Measurements from ENCODE around the gene NCR2.

NCR2 gene

GRCh38 chr6:41375598-41376151 is 40.3 kb downstream of the NCR2 start:
- FAIRE-seq (no peak), DNase-seq (ENCODE audit: insufficient read length, low spot score) (no peak)
- TF ChIP-seq POLR2A (IDR thresholded peaks at IDR 0.05; ENCODE audit: low read depth, low read length), result no peak
- TF ChIP-seq SPI1 (IDR thresholded peaks at IDR 0.05; ENCODE audit: low read depth, low read length), result no peak
- TF ChIP-seq POU2F2 (IDR thresholded peaks at IDR 0.05; ENCODE audit: low read depth, low read length), result no peak
- no peak for TF ChIP-seq PAX5 (IDR thresholded peaks at IDR 0.05; ENCODE audit: insufficient read depth, low read length, severe bottlenecking)
- TF ChIP-seq TAF1 (IDR thresholded peaks at IDR 0.05; ENCODE audit: low read depth, low read length), result no peak
- TF ChIP-seq POLR2AphosphoS5 (IDR thresholded peaks at IDR 0.05; ENCODE audit: low read depth, low read length), result no peak

- TF ChIP-seq POLR2AphosphoS5 (IDR thresholded peaks at IDR 0.05; ENCODE audit: low read depth, low read length), result no peak
Measured at GRCh38 chr6:41376176-41376575, 40.8 kb downstream of the NCR2 start.

GRCh38 chr6:41377071-41377470 is 41.7 kb downstream of the NCR2 start:
- TF ChIP-seq TAF1 (IDR thresholded peaks at IDR 0.05; ENCODE audit: low read depth, low read length) (no peak), SPI1 (IDR thresholded peaks at IDR 0.05; ENCODE audit: low read depth, low read length) (no peak), POU2F2 (IDR thresholded peaks at IDR 0.05; ENCODE audit: low read depth, low read length) (no peak), POLR2AphosphoS5 (IDR thresholded peaks at IDR 0.05; ENCODE audit: low read depth, low read length) (no peak)
- DNase-seq (ENCODE audit: insufficient read length, low spot score), result no peak
- no peak for FAIRE-seq

More at GRCh38 chr6:41376176-41376575, 40.8 kb downstream of the NCR2 start:
- FAIRE-seq, result no peak
- DNase-seq (ENCODE audit: insufficient read length, low spot score), result no peak

GRCh38 chr6:41379306-41379705 is 43.9 kb downstream of the NCR2 start:
- DNase-seq (ENCODE audit: insufficient read length, low spot score) (no peak), FAIRE-seq (no peak)
- TF ChIP-seq POLR2AphosphoS5 (IDR thresholded peaks at IDR 0.05; ENCODE audit: low read depth, low read length) (no peak), TAF1 (IDR thresholded peaks at IDR 0.05; ENCODE audit: low read depth, low read length) (no peak), POU2F2 (IDR thresholded peaks at IDR 0.05; ENCODE audit: low read depth, low read length) (no peak), PAX5 (IDR thresholded peaks at IDR 0.05; ENCODE audit: insufficient read depth, low read length, severe bottlenecking) (no peak), SPI1 (IDR thresholded peaks at IDR 0.05; ENCODE audit: low read depth, low read length) (no peak), POLR2A (IDR thresholded peaks at IDR 0.05; ENCODE audit: low read depth, low read length) (no peak)

DNA sequence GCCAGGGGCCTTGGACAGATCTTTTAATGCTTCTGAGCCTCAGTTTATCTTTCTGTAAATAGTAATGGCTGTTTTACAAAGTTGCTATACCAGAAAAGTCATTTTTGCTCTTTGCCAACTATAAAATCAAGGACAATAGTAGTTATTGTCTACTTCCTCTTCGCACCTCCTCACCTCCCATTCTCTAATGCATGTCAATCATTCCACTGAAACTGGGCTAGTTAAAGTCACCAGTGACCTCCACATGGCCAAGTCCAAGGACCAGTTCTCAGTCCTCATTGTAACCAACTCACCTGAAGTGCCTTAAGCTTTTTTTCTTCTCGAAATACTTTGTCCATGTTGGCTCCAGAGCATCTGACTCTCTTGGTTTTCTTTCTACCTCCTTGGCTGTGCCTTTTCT is 51.2 kb downstream of the NCR2 start:
- no peak for FAIRE-seq
- TF ChIP-seq POU2F2 (IDR thresholded peaks at IDR 0.05; ENCODE audit: low read depth, low read length) (no peak), PAX5 (IDR thresholded peaks at IDR 0.05; ENCODE audit: insufficient read depth, low read length, severe bottlenecking) (no peak), POLR2AphosphoS5 (IDR thresholded peaks at IDR 0.05; ENCODE audit: low read depth, low read length) (no peak), SPI1 (IDR thresholded peaks at IDR 0.05; ENCODE audit: low read depth, low read length) (no peak), POLR2A (IDR thresholded peaks at IDR 0.05; ENCODE audit: low read depth, low read length) (no peak), TAF1 (IDR thresholded peaks at IDR 0.05; ENCODE audit: low read depth, low read length) (no peak)
- DNase-seq (ENCODE audit: insufficient read length, low spot score), result no peak

DNA sequence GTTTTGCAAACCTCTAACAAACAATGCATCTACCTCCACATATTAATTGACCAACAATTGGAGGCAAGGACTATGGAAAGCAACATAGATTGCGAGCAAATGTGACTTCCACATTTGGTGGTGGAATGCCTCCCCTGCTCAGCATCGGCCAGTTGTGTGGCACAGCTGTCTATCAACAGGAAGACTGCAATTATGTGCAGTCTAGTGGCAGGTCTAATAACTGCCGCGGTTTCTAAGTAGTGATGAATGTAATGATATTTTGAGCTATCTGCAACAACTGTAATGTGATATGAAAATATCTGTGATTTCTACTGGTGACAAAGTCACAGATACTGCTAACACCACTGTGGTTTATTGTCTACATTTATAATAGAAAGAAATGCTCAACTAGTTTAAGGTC is 56.8 kb downstream of the NCR2 start:
- TF ChIP-seq TAF1 (IDR thresholded peaks at IDR 0.05; ENCODE audit: low read depth, low read length) (no peak), POLR2A (IDR thresholded peaks at IDR 0.05; ENCODE audit: low read depth, low read length) (no peak), POU2F2 (IDR thresholded peaks at IDR 0.05; ENCODE audit: low read depth, low read length) (no peak), PAX5 (IDR thresholded peaks at IDR 0.05; ENCODE audit: insufficient read depth, low read length, severe bottlenecking) (no peak), SPI1 (IDR thresholded peaks at IDR 0.05; ENCODE audit: low read depth, low read length) (no peak)
- no peak for FAIRE-seq
- DNase-seq (ENCODE audit: insufficient read length, low spot score), result no peak

- DNase-seq (ENCODE audit: insufficient read length, low spot score) (no peak), FAIRE-seq (no peak)
- TF ChIP-seq POLR2A (IDR thresholded peaks at IDR 0.05; ENCODE audit: low read depth, low read length) (no peak), SPI1 (IDR thresholded peaks at IDR 0.05; ENCODE audit: low read depth, low read length) (no peak), POU2F2 (IDR thresholded peaks at IDR 0.05; ENCODE audit: low read depth, low read length) (no peak), PAX5 (IDR thresholded peaks at IDR 0.05; ENCODE audit: insufficient read depth, low read length, severe bottlenecking) (no peak), POLR2AphosphoS5 (IDR thresholded peaks at IDR 0.05; ENCODE audit: low read depth, low read length) (no peak), TAF1 (IDR thresholded peaks at IDR 0.05; ENCODE audit: low read depth, low read length) (no peak)
Measured at GRCh38 chr6:41396335-41396734, 60.9 kb downstream of the NCR2 start.

DNA sequence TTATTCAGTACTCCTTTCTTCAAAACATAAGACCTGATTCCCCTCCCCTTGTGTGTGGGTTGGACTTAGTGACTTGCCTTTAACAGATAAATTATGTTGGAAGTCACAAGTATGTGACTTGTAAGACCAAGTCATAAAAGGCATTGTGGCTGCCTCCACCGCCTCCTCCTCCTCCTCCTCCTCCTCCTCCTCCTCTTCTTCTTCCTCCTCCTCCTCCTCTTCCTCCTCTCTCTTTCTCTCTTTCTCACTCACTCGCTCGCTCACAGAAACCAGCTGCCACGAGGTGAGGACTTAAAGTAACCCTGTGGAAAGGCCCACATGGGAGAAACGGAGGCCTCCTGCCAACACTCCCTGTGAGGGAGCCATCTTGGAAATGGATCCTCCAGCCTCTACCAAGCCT is 64.0 kb downstream of the NCR2 start:
- no peak for FAIRE-seq
- DNase-seq (ENCODE audit: insufficient read length, low spot score), result no peak
- TF ChIP-seq POU2F2 (IDR thresholded peaks at IDR 0.05; ENCODE audit: low read depth, low read length), result no peak
- TF ChIP-seq TAF1 (IDR thresholded peaks at IDR 0.05; ENCODE audit: low read depth, low read length), result no peak
- TF ChIP-seq SPI1 (IDR thresholded peaks at IDR 0.05; ENCODE audit: low read depth, low read length), result no peak
- TF ChIP-seq POLR2A (IDR thresholded peaks at IDR 0.05; ENCODE audit: low read depth, low read length), result no peak
- no peak for TF ChIP-seq PAX5 (IDR thresholded peaks at IDR 0.05; ENCODE audit: insufficient read depth, low read length, severe bottlenecking)
- TF ChIP-seq POLR2AphosphoS5 (IDR thresholded peaks at IDR 0.05; ENCODE audit: low read depth, low read length), result no peak

Data from GM12891 (cell line).